ENCODE results near the gene DCAF4L1. TPM values are rescaled to one million over a fixed set of nuclear protein-coding genes. Genes with fewer than 3 reads are reported as not detected.

Gene DCAF4L1
- total RNA-seq, 1 donor from 2014 or later, result not detected

DNA sequence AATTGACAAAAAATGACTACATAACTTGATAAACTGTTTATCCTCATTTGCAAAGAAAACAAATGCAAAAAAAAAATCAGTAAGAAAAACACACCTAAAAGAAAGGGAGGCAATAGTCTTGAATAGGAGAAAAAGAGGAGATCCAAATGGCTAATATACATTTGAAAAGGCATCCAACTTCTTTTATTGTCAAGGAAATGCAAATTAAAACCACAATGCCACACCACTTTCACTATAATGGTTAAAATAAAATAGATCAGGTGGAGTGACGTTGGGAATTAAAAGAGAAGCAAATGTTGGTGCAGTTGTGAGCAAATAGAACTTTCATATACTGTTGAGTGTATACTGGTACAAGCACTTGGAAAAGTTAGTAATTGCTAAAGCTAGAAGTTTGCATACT, 3.6 kb downstream of the DCAF4L1 start:
- no peaks in the 10 kb centered on the region for H3K36me3 ChIP-seq
- intact Hi-C loops (cut with DNase I), result no loop called here
- DNase-seq (ENCODE audit: extremely low spot score in 2 of 2), result no peak
- H3K9me3 ChIP-seq, result no peaks in the 10 kb centered on the region
- H3K4me3 ChIP-seq, result no peak overlapping the region
- H3K27ac ChIP-seq, result no peak overlapping the region
- TF ChIP-seq, protein P1, sequence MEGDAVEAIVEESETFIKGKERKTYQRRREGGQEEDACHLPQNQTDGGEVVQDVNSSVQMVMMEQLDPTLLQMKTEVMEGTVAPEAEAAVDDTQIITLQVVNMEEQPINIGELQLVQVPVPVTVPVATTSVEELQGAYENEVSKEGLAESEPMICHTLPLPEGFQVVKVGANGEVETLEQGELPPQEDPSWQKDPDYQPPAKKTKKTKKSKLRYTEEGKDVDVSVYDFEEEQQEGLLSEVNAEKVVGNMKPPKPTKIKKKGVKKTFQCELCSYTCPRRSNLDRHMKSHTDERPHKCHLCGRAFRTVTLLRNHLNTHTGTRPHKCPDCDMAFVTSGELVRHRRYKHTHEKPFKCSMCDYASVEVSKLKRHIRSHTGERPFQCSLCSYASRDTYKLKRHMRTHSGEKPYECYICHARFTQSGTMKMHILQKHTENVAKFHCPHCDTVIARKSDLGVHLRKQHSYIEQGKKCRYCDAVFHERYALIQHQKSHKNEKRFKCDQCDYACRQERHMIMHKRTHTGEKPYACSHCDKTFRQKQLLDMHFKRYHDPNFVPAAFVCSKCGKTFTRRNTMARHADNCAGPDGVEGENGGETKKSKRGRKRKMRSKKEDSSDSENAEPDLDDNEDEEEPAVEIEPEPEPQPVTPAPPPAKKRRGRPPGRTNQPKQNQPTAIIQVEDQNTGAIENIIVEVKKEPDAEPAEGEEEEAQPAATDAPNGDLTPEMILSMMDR (IDR thresholded peaks at IDR 0.05), result no peak
- TF ChIP-seq POLR2A (IDR thresholded peaks at IDR 0.05), result no peak
- TF ChIP-seq POLR2AphosphoS5 (IDR thresholded peaks at IDR 0.05; ENCODE audit: insufficient read depth in 1 of 2, low read depth in 1 of 2), result no peak
- no peaks in the 10 kb centered on the region for H3K27me3 ChIP-seq
- H3K4me1 ChIP-seq, result peaks cover 6% of the 10 kb centered on the region

DNA sequence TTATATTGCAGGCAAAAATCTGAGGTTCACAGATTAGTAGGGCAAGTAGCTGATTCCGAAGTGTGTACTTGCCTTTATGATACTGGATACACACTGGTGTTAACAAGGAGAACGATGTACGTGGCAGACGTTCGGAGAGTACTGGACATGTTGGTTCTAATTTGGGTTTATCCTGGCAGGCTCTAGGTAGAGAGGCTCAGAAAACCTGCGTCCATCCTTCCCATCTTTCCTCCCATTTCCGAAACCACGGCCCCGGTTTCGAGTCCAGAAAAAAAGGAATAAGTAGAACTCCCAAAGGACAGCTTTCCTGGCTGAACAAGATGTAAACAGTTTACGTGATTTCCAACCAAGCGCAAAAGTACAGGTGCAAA, 8.4 kb downstream of the DCAF4L1 start:
- Histone ChIP-seq H3K27me3 (no peaks in the 10 kb centered on the region), H3K36me3 (no peaks in the 10 kb centered on the region), H3K4me3 (peak overlapping the region; percentile 73 to 89), H3K4me1 (peaks cover 31% of the 10 kb centered on the region), H3K9me3 (no peaks in the 10 kb centered on the region), H3K27ac (peak overlapping the region; percentile 76)
- intact Hi-C loops (cut with DNase I), result no loop called here
- no peak for DNase-seq (ENCODE audit: extremely low spot score in 2 of 2)
- TF ChIP-seq POLR2AphosphoS5 (IDR thresholded peaks at IDR 0.05; ENCODE audit: insufficient read depth in 1 of 2, low read depth in 1 of 2) (no peak), POLR2A (IDR thresholded peaks at IDR 0.05) (no peak)
- TF ChIP-seq, protein P1 (IDR thresholded peaks at IDR 0.05), result no peak

DNA sequence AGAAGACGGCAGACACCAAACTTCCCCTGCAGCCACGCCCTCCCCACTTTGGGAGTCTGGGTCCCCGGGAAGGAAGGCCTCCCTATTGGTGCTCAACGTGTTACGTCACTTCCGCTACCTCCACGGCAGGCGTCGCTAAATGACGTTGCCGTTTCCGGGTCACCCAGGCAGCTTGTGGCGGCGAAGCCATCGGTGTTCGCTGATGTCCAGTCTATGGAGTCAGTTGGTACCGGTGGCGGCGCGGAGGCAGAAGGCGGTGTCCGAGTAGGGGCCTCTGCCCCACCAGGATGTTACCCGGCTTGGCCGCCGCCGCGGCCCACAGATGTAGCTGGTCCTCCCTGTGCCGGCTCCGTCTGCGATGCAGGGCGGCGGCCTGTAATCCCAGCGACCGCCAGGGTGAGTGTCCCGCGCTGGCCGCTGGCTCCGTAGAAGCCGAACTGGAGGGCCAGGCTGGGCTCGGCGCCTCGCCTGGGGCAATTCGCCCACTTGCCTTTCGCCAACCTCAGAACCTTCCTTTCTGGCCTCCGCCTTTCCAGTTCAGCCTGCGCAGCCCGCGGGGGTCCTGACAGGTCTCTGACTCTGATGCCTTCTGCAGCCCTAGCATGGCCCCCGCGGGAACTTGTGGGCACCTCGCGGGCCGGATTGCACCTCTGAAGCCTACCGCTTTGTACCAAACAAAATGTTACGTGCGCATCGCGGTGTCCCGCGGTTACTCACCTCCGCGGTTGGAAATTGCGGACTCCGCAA, 9.0 kb downstream of the DCAF4L1 start, which contains the start of gene SLC30A9:
Gene SLC30A9 (plus strand): TSS at position 166 of the 747 bp plus-strand sequence. CDS start 122 bp downstream, at position 288.
- peak; percentile 96 to 99 for DNase-seq (ENCODE audit: extremely low spot score in 2 of 2)
- no peaks in the 10 kb centered on the region for H3K27me3 ChIP-seq
- peak within 1 kb of the TSS; percentile 76 for H3K27ac ChIP-seq
- intact Hi-C loops (cut with DNase I), result no loop called here
- TF ChIP-seq POLR2A (IDR thresholded peaks at IDR 0.05) (peak in 1 of 2 donors; percentile 69), POLR2AphosphoS5 (IDR thresholded peaks at IDR 0.05; ENCODE audit: insufficient read depth in 1 of 2, low read depth in 1 of 2) (peak; percentile 89 to 96)
- TF ChIP-seq, protein P1 (IDR thresholded peaks at IDR 0.05), result peak in 1 of 3 experiments; percentile 8
- H3K4me1 ChIP-seq, result peaks cover 31% of the 10 kb centered on the region
- H3K36me3 ChIP-seq, result no peaks in the 10 kb centered on the region
- peak within 1 kb of the TSS; percentile 73 to 89 for H3K4me3 ChIP-seq
- no peaks in the 10 kb centered on the region for H3K9me3 ChIP-seq

DNA sequence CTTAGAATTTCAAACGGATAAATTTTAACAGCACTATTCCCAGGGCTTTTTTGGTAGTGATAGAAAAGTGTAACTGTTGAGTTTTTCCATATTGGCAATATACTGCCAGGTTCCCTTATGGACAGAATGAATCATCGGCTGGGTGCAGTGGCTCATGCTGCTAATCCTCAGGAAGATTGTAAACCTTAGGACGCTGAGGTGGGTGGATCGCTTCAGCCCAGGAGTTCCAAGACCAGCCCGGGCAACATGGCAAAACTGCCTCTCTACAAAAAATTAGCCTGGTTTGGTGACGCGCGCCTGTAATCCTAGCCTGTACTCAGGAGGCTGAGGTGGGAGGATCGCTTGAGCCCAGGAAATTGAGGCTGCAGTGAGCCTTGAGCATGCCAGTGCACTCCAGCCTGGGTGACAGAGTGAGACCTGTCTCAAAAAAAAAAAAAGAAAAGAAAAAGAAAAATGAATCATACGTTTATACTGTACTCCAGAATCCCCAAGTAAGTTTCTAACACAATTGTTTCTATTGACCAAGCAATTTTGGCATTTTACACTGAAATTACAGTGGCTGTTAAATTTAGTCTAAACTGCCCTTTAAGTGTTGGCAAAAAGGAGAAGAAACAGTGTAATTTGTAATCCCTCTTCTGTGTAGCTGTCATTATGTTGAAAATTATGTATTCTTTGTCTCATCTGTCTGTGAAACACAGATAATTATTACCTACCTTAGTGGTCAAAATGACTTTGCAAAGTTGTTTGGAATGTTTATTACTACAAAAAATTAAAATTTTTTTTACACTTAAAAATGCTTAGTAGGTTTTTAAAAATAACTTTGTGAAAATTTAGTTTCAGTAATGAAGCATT, 10.6 kb downstream of the DCAF4L1 start:
- H3K27me3 ChIP-seq, result no peaks in the 10 kb centered on the region
- H3K9me3 ChIP-seq, result no peaks in the 10 kb centered on the region
- DNase-seq (ENCODE audit: extremely low spot score in 2 of 2), result no peak
- no peak overlapping the region for H3K27ac ChIP-seq
- intact Hi-C loops (cut with DNase I), result no loop called here
- peaks cover 31% of the 10 kb centered on the region for H3K4me1 ChIP-seq
- TF ChIP-seq, protein P1 (IDR thresholded peaks at IDR 0.05), result no peak
- TF ChIP-seq POLR2AphosphoS5 (IDR thresholded peaks at IDR 0.05; ENCODE audit: insufficient read depth in 1 of 2, low read depth in 1 of 2) (no peak), POLR2A (IDR thresholded peaks at IDR 0.05) (no peak)
- H3K36me3 ChIP-seq, result no peaks in the 10 kb centered on the region
- peak overlapping the region; percentile 73 to 89 for H3K4me3 ChIP-seq

Data from vagina (tissue), 2 donors.